Hepatocyte (in vitro differentiated cells): ENCODE data around the gene GFOD1.

ENCODE experiments used
- CTCF ChIP-seq: fragments of 200-600 bp; sonication (generic); IDR thresholded peaks from 2 replicates; pipeline ENCODE4 v1.5.1; 2016; ENCODE audit warnings: antibody characterized with exemption, mild to moderate bottlenecking; ENCODE audit not compliant: poor library complexity
- EZH2 ChIP-seq: fragments of 200-600 bp; sonication (generic); IDR thresholded peaks from 2 replicates; pipeline ENCODE4 v1.6.1; 2016; ENCODE audit warnings: antibody characterized with exemption, mild to moderate bottlenecking, borderline replicate concordance

- no peak for TF ChIP-seq CTCF
- TF ChIP-seq EZH2: no peak
Measured at GRCh38 chr6:13524801-13525508, 37.6 kb upstream of the GFOD1 start.
